ENCODE data around the gene INPP5A. TPM values are rescaled to one million over a fixed set of nuclear protein-coding genes. Genes with fewer than 3 reads are reported as not detected.

Gene INPP5A
- total and polyA plus RNA-seq, 9 of the 15 experiments (the other 6 are each of a cell fraction or from before 2014, with no cell fraction given): 0.66 to 11.6 (median 7.7) TPM

GRCh38 chr10:132644527-132645246 is 107.1 kb downstream of the INPP5A start (continued):
- TF ChIP-seq FOS (IDR thresholded peaks at IDR 0.05; ENCODE audit: extremely low read depth, insufficient read length): no peak
- TF ChIP-seq ELK1 (CRISPR knock-in tag; IDR thresholded peaks at IDR 0.05): no peak
- TF ChIP-seq SRSF9 (IDR thresholded peaks at IDR 0.05; ENCODE audit: borderline replicate concordance, low read depth, low read length): no peak
- TF ChIP-seq CCAR2 (IDR thresholded peaks at IDR 0.05; ENCODE audit: low read depth, low read length): no peak
- TF ChIP-seq NBN (IDR thresholded peaks at IDR 0.05; ENCODE audit: low read depth): no peak
- TF ChIP-seq NR3C1 (CRISPR knock-in tag; IDR thresholded peaks at IDR 0.05): no peak
- TF ChIP-seq DACH1 (IDR thresholded peaks at IDR 0.05; ENCODE audit: partially characterized antibody): no peak
- TF ChIP-seq BRF1 (IDR thresholded peaks at IDR 0.05; ENCODE audit: borderline replicate concordance, extremely low read depth, insufficient read length): no peak
- no peak for TF ChIP-seq HES1 (IDR thresholded peaks at IDR 0.05; ENCODE audit: low read depth)
- TF ChIP-seq SMAD2 (IDR thresholded peaks at IDR 0.05; ENCODE audit: low read depth, low read length): no peak

- no peak for ATAC-seq
- in situ Hi-C loops (cut with MboI) (no loop called here), intact Hi-C loops (cut with micrococcal nuclease) (no loop called here)
- BruUV-seq (replicated peaks): no TSS peak
- H3K79me2 ChIP-seq (ENCODE audit: control insufficient read depth, insufficient read depth, low read length): no peaks in the 10 kb centered on the region
- ChIA-PET POLR2A (no interaction called here), CTCF (ENCODE audit: low intra/inter-chr PET ratio) (no interaction called here)
- H3K36me3 ChIP-seq (ENCODE audit: control insufficient read depth, insufficient read depth, low read length): no peaks in the 10 kb centered on the region
- no peak overlapping the region; a peak in 1 of 4 replicates for H3K9ac ChIP-seq (ENCODE audit: insufficient read depth in 1 of 2, low read depth in 2 of 2, low read length in 2 of 2)
- peaks cover 0 to 20% of the 10 kb centered on the region in 2 experiments; a peak in 2 of 5 replicates for H3K27me3 ChIP-seq (ENCODE audit: control insufficient read depth in 2 of 2, insufficient read depth in 2 of 2, low read length in 2 of 2)
- DNase-seq (ENCODE audit: extremely low read depth in 1 of 4, low spot score in 3 of 4): no peak
- H3K27ac ChIP-seq (ENCODE audit: extremely low read depth, low read depth, low read length): no peak overlapping the region
- H3K4me1 ChIP-seq (replicated peaks in 1 of 2; ENCODE audit: control insufficient read depth in 2 of 2, insufficient read depth in 2 of 2, low read length in 2 of 2): peaks cover 0 to 7% of the 10 kb centered on the region in 2 experiments; a peak in 2 of 5 replicates
- H4K20me1 ChIP-seq (replicated peaks; ENCODE audit: control insufficient read depth, insufficient read depth, low read length): no peaks in the 10 kb centered on the region
- H2AFZ ChIP-seq (ENCODE audit: low read depth, low read length): no peak overlapping the region
- no peaks in the 10 kb centered on the region for H3K9me3 ChIP-seq (replicated peaks; ENCODE audit: control insufficient read depth, insufficient read depth, low read depth, low read length)
- 93% methylated on average over 9 of the region's 14 CpGs for WGBS (ENCODE audit: insufficient coverage, low coverage, missing lambda C conversion rate)
- H3K4me3 ChIP-seq: no peak overlapping the region
- no peak overlapping the region for H3K4me2 ChIP-seq (ENCODE audit: insufficient read depth, low read length)
- FAIRE-seq: no peak
- H3K9me1 ChIP-seq (ENCODE audit: control insufficient read depth, insufficient read depth, low read length): no peaks in the 10 kb centered on the region
- no peak for TF ChIP-seq MED1 (CRISPR knock-in tag; IDR thresholded peaks at IDR 0.05; ENCODE audit: borderline replicate concordance)
- no peak for TF ChIP-seq HDAC8 (tag; IDR thresholded peaks at IDR 0.05)
- TF ChIP-seq TAF9B (IDR thresholded peaks at IDR 0.05; ENCODE audit: partially characterized antibody): no peak
- no peak for TF ChIP-seq PTTG1 (tag; IDR thresholded peaks at IDR 0.05; ENCODE audit: low read depth)
- no peak for TF ChIP-seq PYGO2 (tag; IDR thresholded peaks at IDR 0.05)
- no peak for TF ChIP-seq FOSL1 (tag; conservative IDR thresholded peaks at IDR 0.05)
- TF ChIP-seq MCM2 (IDR thresholded peaks at IDR 0.05; ENCODE audit: low read depth): no peak
- no peak for TF ChIP-seq CLOCK (CRISPR knock-in tag; IDR thresholded peaks at IDR 0.05; ENCODE audit: borderline replicate concordance)
- TF ChIP-seq SREBF2 (CRISPR knock-in tag; IDR thresholded peaks at IDR 0.05): no peak
These were observed 107.6 kb downstream of the INPP5A start for GRCh38 chr10:132645247-132645530.

Measured in K562 (cell line).